HG03025 (cell line): ENCODE measurements around the gene PRRC2C.
"Not testable (repeated sequence)": the region's sequence is repeated elsewhere in the genome, so short reads cannot be mapped to it uniquely, and the experiment has no call there.

ENCODE experiments used
- ATAC-seq: cut with Tn5 transposase; IDR thresholded peaks from one replicate; pipeline ENCODE4 v1.9.1; 2021; ENCODE audit warnings: mild to moderate bottlenecking, moderate library complexity; ENCODE audit not compliant: unreplicated experiment, low FRiP score

Gene PRRC2C

DNA sequence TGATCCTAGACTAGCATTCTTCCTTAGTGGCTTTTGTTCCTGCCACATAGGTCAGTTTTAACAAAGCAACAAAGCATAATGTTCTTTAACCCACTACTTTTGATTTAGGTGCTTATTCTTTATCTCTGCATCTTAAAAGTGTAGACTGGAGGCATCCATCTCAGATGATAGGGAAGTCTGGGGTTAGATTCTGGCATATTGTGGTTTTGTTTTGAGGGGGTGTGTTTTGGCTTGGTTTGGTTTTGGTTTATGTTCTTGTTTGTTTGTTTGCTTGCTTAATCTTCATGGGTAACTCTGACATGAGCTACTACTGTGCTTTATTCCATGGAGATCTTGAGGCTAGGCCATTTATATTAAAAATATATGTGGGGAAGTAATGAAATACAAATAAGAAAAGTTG lies 96.4 kb downstream of the PRRC2C start:
- no peak for ATAC-seq

DNA sequence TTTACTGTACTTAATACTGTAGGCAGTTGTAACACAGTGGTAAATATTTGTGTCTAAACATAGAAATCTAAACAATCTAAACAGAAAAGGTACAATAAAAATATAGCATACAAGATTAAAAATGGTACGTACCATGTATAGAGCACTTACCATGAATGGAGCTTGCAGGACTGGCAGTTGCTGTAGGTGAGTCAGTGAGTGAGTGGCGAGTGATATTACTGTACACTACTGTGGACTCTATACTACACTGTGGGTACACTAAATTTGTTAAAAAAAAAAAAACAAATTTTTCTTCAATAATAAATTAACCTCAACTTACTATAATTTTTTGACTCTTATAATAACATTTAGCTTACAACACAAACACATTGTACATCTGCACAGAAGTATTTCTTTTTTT lies 97.3 kb downstream of the PRRC2C start:
- no peak for ATAC-seq

GRCh38 chr1:171583591-171584201 lies 98.4 kb downstream of the PRRC2C start:
- ATAC-seq: no peak

DNA sequence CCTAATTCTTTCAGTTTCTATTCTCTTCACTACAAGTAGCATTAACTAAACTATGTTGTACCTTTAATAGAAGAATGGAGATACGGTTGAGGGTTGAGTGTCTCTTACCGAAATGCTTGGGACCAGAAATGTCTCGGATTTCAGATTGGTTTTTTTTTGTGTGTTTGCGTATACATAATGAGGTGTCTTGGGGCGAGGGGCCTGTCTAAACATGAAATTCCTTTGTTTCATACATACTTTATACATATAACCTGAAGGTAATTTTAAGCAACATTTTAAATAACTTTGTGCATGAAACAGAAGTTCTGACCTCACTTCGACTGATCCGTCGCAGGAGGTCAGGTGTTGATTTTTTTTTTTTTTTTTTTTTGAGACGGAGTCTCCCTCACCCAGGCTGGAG lies 100.4 kb downstream of the PRRC2C start:
- no peak for ATAC-seq

DNA sequence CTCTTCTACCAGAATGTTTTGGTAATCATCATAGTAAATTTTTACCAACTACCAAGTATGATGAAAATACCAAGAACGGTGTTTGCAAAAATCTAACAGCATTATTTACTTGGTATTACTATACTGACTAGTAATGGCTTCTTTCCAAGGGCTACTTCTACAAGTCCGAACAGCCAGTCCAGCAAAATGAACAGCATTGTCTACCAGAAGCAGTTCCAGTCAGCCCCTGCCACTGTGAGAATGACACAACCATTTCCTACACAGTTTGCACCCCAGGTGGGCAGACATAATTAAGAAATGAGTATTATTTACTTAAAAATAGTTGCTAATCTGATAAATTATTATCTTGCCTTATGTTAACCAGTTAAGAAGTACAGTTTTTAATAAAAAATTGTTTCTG lies 102.9 kb downstream of the PRRC2C start:
- ATAC-seq: no peak

DNA sequence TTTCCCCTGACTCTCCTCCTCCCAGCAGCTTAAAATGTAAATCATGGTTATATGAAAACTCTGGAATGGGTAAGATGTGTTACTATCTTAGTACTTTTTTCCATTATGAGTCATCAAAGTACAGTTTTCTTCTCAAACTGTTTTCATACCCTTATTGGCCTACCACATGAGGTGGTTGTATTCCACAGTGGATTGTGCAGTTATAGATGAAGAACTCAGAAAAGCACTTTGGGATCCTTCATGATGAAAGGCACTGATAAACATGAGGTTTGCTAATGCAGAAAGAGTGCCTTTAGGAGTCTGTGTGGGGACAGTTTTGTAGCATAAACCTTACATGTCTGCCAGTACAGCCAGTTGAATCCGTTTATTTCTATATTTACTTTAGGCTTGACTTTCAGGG lies 104.7 kb downstream of the PRRC2C start:
- ATAC-seq: no peak

- no peak for ATAC-seq
These were observed 110.0 kb downstream of the PRRC2C start for GRCh38 chr1:171595324-171595723.

DNA sequence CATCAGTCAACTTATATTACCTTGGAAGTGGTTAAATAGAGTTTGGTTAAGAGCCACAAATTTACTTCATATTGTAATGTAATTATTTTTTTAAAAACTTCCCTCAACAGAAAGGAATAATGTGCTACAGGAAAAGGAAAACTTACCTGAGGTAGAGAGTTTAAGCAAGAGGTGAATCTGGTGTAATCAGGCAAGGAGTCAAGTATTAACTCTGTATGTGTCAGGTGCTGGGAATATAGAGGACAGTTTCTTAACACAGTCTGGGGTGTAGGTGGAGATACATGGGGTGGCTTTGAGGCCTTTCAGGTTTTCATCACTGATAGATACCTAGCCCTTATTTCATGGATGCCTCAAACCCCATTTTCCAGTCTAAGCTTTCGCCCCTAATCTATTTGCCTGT lies 110.8 kb downstream of the PRRC2C start:
- no peak for ATAC-seq

GRCh38 chr1:171596705-171597104 lies 111.4 kb downstream of the PRRC2C start:
- no peak for ATAC-seq

- ATAC-seq: no peak
These were observed 111.9 kb downstream of the PRRC2C start for GRCh38 chr1:171597203-171597602.

DNA sequence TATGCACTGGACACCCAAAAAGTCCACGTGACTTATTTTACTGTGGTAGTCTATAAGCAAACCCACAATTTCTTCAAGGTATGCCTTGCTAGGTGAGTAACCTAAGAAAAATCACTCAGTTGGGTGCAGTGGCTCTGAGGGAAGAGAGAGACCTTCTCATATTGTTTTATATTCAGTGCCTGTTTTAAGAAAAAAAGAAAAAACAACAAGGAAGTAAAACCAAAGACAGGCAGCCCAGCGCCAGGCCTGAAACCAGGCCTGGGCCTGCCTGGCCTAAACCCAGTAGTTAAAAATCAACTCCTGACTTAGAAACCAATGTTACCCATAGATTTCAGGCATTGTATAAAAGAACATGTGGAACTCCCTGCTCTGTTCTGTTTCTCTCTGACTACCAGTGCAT lies 115.0 kb downstream of the PRRC2C start:
- not testable (repeated sequence) for ATAC-seq

DNA sequence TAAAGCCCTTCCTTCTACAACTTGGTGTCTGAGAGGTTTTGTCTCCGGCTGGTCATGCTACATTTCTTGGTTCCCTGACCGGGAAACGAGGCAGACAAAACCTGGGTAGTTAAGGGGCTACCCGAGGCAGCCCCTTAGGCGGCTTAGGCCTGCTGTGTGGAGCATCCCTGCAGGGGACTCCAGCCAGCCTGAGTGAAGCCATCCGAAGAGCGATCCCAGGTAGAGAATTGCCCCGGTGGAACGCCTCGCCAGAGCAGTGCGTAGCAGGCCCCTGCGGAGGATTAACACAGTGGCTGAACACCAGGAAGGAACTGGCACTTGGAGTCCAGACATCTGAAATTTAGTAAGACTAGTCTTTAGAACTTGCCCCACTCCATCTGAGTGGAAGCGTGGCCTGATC lies 115.5 kb downstream of the PRRC2C start:
- ATAC-seq: no peak

GRCh38 chr1:171603042-171603441 lies 117.7 kb downstream of the PRRC2C start:
- ATAC-seq: not testable (repeated sequence)

DNA sequence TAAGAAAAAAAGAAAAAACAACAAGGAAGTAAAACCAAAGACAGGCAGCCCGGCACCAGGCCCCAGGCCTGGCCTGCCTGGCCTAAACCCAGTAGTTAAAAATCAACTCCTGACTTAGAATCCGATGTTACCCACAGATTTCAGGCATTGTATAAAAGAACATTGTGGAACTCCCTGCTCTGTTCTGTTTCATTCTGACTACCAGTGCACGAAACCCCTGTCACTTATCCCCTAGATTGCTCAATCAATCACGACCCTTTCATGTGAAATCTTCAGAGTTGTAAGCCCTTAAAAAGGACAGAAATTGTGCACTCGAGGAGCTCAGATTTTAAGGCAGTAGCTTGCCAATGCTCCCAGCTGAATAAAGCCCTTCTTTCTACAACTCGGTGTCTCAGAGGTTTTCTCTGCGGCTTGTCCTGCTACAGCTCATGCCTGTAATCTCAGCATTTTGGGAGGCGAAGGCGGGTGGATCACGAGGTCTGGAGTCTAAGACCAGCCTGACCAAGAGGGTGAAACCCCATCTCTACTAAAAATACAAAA lies 121.1 kb downstream of the PRRC2C start:
- no peak for ATAC-seq

GRCh38 chr1:171610385-171610784 lies 125.1 kb downstream of the PRRC2C start:
- no peak for ATAC-seq

GRCh38 chr1:171611306-171611705 lies 126.0 kb downstream of the PRRC2C start:
- ATAC-seq: no peak

DNA sequence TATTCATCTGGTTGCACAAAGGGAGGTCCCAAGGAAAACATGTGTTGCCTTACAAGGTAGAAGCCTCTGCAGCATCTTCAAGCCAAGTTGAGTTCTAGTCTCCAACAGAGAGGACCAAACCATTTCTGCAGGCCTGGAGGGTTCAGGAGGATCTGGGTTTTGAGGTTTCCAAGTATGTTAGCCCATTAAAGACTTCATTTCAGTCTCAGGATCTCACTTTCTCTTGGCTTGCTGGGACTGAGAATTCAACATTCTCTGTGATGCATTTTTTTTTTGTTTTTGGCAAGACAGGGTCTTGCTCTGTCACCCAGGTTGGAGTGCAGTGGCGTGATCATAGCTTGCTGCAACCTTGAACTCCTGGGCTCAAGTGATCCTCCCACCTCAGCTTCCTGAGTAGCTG lies 128.0 kb downstream of the PRRC2C start:
- no peak for ATAC-seq

- not testable (repeated sequence) for ATAC-seq
These were observed 130.0 kb downstream of the PRRC2C start for GRCh38 chr1:171615122-171615906.

- no peak for ATAC-seq
These were observed 131.3 kb downstream of the PRRC2C start for GRCh38 chr1:171616586-171616985.

DNA sequence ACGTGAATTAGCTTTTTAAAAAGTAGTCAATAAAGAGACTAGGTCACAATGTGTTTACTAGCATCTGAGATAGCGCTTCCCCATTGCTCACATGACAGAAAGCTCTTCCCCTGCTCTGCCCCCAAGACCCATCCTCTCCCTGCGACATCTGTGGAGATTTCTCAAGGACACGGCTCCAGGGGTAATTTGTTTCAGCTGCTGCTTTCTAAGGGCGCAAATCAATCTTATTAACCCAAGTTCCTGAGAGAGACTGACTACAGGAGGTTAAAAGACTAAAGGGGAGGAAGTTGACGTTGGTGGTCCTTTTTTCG lies 136.8 kb downstream of the PRRC2C start, which contains the start of gene MYOCOS:
Gene MYOCOS, plus strand, starts transcription at position 92 of the 311 bp plus-strand sequence. CDS start 1,641 bp downstream, outside the sequence.
- ATAC-seq: no peak

GRCh38 chr1:171623651-171624331 lies 138.5 kb downstream of the PRRC2C start:
- no peak for ATAC-seq
